HG02938 (cell line): ENCODE data around the gene C20orf204.

Experiments
- ATAC-seq: cut with Tn5 transposase; IDR thresholded peaks from one replicate; pipeline ENCODE4 v1.9.1; 2021; ENCODE audit warnings: mild to moderate bottlenecking, moderate library complexity; ENCODE audit not compliant: unreplicated experiment

Gene C20orf204

DNA sequence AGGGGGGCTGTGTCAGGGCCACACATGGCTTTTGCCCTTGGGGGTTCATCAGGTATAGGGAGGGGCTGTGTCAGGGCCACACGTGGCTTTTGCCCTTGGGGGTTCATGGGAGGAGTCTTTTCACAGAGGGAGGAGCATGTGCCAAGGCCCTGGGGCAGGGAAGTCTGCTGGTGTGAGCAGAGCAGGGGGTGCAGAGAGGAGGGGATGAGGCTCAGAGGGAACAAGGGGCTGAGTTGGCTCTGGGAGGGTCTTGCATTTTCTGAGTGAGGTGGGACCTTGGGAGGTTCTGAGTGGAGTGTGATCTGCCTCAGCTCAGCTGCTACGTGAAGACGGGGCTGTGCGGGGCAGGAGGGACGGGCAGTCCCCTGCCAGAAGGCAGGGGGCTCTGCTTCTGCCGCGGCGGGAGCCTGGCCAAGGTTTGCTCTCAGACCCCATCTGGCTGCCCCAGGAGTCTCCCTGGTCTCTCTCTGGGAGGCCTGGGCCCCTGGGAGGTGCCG lies 19.5 kb downstream of the C20orf204 start:
- ATAC-seq: no peak

DNA sequence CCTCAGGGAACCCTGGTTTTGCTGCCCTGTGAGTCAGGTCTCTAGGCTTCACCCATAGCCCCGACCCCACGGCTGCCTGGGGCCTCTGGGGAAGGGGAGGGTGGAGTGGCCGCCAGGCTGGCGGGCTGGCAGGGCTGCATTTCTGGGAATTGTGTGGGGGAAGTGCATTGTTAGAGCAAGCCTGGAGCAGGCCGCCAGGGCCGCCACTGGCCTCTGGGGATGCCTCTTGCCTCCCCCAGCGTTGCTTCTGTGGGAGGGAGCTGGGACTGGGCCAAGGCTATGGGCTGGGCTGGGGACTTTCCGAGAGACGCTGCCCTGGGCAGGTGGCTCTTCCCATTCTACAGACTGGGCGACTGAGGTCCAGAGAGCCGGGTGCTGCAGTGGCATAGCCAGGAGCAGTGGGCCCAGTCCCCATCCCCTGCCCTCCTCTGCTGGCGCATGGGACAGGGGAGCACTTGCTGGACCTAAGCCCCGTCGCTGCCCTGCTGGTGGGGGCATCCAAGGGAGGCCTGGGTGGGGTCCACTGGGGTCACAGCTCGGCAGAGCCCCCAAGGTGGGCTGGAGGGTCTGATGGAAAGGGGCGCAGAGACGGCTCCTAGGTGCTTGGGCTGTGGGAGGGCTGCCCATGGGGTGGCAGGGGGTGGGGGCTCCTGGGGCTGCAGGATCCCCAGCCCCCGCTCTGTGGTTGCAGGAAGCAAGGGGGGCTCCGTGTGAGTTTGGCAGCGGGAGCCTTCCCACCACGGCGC lies 20.1 kb downstream of the C20orf204 start:
- no peak for ATAC-seq

DNA sequence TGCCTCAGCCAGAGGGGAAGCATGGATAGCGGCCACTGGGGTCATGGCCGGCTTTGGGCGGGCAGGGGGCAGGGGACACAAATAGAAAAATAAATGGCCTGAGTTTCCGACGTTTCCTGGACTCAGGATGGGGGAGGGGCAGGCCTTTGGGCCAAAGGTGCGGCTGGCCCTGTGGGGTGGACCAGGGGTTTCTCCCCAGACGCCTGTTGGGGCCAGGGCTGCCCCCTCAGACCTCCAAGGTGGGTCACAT lies 20.6 kb downstream of the C20orf204 start:
- no peak for ATAC-seq

DNA sequence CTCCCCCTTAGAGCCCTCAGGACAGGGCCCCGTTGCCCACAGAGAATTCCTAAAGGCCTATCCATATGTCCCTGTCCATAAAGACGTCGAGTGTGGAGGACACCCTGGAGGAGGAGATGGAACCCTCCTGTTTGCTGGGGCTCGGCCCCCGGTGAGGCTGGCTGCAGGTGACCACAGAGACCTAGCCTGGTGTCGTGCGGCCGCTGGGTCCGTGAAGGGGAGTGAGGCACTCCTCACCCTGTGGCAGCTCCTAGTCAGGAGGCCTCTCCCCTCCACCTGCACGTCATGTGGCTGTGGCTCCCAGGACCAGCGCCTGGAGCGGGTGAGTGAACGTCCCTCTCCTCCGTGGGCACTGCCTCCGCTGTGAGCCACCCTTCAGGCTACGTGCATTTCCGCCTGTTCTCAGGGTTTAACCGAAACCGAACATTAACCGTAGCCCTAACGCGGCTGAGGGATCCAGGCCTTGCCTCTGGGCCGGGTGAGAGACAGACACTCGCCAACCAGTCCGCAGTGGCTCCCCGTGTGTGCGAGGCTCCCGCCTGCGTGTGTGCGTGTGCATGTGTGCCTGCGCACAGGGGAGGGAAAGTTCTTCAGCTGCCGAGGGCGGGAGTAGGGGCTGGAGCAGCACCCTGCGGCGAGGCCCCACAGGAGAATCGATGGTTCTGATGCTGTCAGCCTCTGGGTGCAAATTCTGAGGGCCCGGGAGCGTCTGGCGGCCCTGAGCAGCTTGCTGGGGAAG lies 21.1 kb downstream of the C20orf204 start:
- ATAC-seq: no peak

DNA sequence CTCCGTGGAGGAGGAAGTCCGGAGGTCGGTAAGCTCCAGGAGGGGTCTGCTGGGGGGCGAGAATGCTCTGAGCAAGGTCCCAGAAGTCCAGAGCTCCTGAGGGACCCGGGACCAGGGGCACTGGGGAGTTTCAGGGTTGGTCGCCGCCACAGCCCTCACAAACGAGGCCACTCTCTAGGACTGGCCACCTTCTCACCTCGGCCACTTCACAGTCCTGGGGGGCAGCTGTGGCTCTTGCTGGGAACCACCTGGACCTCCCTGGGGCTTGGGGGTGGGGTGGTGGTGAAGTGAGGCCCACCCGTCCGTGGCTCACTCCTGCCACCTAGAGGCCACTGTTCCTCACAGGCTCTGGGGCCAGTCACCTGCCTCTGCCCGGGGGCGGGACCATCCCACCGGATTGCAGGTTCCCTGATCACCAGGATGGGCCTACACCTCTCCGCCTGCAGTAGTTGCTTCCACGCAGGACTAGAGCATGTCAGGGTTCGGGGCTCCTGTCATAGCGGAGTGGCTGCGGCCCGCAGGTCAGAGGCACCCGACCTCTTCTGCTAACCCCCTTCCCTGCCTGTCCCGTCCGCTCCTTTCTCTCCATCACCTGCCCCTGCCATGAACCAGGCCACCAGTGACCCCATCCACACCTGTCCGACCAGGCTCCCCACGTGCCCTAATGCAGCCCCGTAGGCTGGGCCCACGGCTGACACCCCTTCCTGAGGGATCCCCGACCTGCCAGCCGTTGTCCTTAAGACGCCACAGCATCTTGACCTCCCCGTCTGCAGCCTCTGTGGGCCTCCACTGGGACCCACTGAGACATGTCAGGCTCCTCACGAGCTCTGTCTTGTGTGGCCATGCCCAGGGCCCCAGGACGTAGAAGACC lies 21.9 kb downstream of the C20orf204 start:
- ATAC-seq: no peak

DNA sequence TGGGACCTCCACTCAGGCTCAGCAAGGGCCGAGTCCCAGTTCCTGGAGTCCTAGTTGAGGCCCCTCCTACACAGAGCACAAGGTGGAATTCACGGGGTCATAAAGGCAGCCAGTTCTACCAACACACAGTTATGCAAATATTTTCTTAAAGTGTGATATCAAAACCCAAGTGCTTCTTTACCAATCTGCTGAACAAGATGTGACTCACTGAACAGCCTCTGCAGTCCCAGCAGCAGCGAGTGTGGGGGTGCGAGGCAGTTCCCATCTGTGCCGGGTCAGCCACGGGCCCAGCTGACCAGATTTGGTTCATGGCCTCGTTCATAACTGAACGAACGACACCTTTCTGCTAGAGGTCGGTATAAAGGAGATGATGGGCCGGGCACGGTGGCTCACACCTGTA lies 22.6 kb downstream of the C20orf204 start:
- no peak for ATAC-seq

DNA sequence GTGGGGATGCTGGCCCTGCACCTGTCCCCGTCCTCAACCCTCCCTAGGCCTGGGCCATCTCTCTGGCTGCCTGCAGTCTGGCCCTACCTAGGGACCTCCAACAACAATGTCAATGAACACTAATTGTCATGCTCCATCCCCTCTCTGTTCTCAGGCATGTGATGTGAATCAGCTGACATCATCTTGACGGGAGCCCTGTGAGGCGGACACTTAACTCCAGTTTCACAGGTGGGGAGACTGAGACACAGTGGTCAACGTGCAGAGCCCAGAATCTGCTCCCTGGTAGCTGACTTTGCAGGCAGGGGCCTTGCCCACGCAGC lies 26.3 kb downstream of the C20orf204 start:
- no peak for ATAC-seq

DNA sequence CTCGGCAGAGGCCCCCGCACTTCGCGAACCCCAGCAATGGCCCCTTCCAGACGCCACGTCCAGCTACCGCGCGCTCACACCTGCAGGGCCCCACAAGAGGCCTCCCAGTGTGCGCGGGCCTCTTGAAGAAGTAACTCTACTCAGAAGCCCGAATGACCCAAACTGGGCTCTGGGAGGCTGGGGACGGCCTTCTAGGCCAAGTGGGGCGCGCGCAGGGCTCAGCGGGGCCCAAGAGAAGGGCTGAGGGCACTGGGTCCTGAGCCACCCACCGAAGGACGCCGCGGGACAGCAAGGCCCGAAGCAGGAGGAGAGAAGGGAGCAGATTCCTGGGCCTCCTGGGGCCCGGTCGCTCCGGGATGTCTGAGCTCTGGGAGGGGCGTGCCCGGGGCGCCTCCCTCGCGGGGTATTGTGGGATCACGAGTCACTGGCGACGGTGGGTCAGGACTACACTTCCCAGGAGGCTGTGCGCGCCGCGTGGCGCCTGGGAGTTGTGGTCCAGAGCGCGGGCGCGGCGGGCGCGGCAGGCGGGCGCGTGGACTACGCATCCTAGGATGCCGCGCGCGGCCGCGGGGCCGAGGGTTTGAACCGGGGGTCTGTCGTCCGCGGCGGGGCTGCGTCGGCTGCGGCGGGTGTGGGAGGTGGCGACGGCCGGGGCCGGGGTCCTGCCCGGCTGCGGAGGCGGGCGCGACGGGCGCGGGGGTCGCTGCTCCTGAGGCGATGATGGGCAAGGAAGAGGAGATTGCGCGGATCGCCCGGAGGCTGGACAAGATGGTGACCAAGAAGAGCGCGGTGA lies 26.8 kb downstream of the C20orf204 start, which contains the start of gene TCEA2:
Gene TCEA2, plus strand, starts transcription at position 603 of the 793 bp plus-strand sequence. Its CDS starts 115 bp downstream, at position 718.
- peak; percentile 74 for ATAC-seq

DNA sequence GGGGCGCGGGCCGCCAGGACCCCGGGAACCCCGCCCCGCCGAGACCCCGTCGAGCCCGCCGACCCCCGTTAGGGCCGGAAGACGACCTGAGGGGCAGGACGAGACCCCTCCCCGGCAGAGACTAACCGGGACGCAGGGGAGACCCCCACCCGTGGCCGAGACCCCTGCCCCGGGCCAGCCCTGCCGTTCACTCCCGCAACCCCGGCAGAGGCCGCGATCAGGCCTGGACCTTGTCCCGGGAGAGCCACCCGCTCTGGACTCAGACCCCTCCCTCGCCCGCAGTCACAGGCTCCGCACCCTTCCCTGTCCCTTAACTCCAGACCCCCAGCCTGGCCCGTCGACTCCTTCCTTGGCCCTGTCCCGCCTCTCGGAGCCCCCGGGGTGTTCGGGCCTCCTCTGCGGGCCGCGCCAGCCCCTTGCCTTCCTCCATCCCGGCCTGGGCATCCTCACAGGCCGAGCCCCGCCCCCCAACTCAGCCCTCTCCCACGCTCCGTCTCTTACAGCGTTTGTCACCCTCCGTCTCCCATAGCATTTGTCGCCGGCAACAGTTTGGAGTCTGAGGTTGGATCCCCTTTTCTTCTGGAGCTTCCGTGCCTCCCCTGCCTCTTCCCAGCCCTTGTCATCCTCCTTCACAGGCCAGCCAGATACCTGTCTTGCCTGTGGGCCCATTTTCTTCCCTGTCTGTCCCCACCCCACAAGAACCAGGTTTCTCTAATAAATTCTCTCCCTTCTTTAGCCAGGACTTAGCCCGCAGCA lies 27.6 kb downstream of the C20orf204 start:
- no peak for ATAC-seq

DNA sequence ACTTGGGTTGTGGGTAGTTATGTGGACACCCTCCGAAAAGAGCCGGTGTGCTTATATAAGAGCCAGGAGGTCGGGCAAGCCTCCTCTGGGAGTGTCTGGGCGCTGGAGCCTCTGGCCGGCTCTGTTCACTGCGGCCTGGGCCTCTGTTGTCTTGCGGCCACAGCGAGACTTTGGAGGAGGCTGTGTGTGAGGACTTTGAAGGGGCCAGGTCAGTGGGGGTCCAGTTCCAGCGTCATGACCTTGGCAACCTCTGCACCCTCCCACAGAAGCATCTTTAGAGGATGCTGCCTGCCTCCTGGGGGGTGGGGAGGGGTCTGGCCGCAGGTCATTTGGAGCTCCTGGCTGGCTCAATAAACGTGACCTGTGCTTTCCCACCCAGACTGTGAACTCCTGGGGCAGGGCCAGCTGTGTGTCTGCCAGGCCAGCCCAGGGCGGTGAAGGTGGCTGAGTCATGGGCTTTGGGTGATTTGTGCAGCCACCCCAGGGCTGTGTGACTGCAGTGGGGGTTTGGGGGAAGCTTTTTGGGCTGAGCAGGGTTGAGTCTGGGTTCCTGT lies 28.2 kb downstream of the C20orf204 start:
- ATAC-seq: no peak

DNA sequence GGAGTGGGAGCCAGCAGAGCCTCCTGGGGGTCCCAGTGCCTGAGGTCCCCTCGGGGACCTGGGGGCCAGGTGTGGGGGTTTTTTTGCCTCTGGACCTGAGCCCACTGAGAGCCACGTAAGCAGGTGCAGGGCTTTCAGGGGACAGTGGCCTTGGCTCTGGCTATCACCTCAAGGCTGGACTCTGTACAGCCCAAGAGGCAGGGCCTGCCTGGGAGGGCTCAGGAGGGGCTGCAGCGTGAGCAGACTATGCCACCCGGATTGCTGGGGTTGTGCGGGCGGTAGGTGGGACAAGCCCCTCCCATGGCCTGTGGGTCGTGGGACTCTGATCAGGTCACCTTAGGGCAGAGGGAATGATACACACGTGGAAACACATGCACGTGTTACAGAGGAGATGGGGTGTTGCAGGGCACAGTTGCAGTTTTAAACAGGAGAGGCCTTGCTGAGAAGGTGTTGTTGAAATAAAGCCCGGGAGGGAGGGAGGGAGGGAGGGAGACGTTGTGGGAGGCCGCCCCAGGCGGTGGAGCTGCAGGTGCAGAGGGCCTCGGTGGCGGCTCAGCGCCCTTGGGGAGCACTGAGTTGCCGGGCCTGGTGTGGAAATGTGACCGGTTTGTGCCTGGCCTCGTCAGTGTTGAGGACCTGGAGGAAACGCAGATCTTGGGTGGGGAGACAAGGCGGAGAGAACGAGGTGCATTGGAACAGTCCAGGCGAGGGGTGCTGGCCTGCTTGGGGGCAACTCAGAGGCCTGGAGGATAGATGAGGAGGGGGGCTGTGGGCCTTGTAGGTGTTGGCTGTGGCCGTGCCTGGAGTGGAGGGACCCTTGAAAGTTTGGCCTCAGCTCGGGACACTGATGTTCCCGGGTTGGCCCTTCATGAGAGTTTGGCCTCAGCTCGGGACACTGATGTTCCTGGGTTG lies 29.3 kb downstream of the C20orf204 start:
- no peak for ATAC-seq

DNA sequence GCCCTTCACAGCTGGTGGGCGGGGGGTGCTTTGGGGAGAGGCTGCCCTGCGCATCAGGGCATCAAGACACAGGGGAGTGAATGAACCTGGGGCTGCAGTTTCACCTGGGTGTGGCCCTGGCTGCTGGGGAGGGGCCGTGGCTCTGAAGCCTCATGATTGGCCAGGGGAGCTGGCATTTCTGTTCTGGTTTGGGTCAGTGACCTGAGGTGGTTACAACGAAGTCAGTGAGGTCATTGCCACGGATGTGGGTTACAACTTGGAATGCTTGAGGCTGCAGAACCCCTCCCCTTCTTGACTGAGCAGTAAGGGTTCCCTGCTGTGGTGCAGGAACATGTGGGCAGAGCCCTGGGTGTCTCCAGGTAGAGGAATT lies 30.0 kb downstream of the C20orf204 start:
- no peak for ATAC-seq

DNA sequence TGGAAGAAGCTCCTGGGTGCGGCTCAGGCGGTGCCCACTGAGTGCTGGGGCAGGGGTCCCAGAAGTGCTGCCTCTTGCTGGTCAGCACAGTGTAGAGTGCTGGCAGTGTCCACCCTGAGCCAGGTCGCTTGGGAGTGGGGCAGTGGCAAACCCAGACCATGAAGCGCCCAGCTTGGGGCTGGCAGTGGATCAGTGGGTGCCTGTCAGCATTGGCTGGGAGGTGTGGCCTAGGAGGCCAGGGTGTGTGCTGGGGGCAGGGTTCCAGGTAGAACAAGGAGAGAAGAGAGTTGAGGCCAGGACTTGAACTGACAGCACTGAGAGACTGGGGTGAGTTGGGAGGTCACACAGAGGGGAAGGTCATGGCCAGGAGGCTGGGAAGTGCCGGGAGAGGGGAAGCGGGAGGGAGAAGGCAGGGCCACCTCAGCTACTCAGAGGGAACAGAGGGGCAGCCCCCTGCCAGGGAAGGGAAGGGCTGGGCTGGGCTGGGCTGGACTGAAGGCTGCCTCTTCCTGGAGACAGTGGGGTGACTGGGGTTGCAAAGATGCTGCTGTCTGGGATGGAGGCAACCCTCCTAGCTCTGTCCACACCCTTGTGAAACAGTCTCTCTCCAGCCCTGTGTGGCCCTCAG lies 31.1 kb downstream of the C20orf204 start:
- no peak for ATAC-seq

DNA sequence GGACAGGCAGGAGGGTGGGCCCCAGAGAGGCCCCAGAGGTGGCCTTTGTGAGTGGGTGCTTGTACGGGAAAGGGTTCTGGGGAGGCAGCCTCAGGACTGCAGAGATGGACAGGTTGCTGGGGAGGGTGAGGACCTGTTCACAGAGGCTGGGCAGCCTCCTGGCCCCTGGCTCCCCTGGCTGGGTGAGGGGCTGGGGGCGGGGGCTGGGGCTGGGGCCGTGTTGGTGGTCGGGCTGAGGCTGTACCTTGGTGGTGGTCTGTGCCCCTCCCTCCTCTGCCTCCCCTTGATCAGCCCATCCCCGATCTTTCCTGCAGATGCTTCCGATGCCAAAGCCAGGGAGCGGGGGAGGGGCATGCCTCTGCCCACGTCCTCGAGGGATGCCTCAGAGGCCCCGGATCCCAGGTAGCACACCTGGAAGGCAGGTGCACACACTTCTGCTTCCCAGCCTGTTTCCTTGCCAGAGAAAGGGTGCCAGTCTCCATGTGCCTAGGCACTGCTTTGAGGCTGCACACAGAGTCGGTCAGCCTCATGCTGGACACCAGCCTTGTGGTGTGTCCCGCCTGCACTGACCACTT lies 31.8 kb downstream of the C20orf204 start:
- ATAC-seq: no peak

DNA sequence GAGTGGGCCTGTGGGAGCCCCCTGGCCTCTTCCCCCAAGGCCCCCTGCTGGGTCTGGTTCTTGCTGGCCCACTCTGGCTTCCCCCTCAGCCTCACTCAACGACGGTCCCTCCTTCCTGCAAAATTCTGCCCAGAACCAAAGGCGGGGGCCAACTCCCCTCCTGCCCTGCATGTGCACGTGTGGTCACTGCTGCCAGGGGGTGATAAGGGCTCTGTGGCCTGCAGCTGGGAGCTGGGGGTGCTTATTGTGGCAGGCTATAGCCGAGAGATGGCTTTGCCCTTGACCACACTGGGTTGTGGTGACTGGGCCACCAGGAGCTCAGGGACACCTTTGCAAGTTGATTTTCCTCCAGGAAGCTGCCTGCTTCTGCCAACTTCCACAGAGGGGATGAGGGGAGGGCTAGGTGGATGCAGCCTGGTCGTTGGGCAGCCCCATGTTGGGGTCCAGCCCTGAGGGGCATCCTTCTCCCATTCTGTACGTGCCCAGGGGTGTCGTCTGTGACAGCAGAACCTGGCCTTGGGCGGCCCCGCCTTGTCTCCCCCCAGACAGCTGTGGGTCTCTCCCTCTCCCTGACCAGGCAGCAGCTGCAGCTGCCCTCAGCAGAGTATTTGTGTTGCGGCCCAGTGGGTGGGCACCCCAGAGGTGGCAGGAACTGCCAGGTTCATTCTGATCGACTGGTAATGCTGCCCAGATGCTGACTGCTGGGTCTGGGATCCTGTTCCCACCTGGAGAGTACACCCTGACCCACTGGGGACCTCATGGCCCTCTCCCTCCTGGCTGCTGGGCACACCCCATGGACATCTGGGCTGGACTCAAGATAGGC lies 32.6 kb downstream of the C20orf204 start:
- no peak for ATAC-seq

DNA sequence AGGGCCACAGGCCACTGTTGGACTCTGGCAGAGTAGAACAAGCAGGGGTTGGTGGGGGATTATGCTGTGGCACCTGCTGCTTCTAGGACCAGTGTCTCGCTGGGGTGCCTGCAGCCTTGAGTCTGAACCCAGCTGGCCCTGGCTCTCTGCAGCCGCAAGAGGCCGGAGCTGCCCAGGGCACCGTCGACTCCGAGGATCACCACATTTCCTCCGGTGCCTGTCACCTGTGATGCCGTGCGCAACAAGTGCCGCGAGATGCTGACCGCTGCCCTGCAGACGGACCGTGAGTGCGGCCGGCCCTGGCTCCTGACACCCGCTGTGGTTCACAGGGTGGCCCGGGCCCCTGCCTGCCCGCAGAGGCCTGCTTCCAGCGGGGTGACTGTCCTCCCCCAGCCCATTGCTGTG lies 33.2 kb downstream of the C20orf204 start:
- ATAC-seq: no peak

DNA sequence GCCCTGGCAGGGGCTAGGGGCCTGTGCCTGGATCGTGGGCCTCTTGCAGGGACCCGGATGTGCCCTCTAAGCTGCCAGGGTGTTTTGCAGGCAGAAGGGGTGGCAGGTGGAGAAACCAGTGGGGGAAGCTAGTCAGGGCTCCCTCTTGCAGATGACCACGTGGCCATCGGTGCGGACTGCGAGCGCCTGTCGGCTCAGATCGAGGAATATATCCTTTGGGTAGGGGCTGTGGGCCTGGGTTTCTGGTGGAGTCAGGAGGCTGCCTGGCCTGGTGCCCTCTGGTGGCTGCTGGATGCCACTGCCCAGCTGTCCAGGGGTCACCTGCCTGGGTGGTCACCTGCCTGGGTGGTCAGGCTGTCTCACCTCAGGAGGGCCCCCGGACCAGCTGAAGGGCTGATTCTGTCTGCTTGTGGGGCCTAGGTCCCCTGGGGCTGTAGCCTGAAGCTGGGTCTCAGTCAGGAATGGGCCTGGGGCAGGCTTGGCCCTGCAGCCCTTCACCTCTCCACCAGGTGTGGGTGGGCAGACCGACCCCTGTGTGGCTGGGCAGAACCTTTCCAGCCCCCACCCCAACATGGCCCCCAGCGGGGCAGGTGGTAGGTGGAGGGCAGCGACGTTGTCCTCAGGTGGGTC lies 33.7 kb downstream of the C20orf204 start:
- no peak for ATAC-seq
